SU-DHL-6 (cell line): ENCODE results near the gene MCM9.

Experiments
- CTCF ChIP-seq: fragments of 200-600 bp; sonication (generic); IDR thresholded peaks from one replicate; pipeline ENCODE4 v1.5.1; 2017; ENCODE audit warnings: antibody characterized with exemption, mild to moderate bottlenecking, low read length, moderate library complexity; ENCODE audit not compliant: insufficient read depth, poor library complexity, severe bottlenecking
- EZH2phosphoT487 ChIP-seq: fragments of 200-600 bp; sonication (generic), shearing (Covaris generic); conservative IDR thresholded peaks from 2 replicates; pipeline ENCODE4 v1.6.1; 2018; ENCODE audit warnings: mild to moderate bottlenecking, antibody characterized with exemption, low read length, moderate library complexity, mixed read lengths

GRCh38 chr6:118959903-118960302, 24.9 kb upstream of the MCM9 start:
- TF ChIP-seq CTCF (no peak), EZH2phosphoT487 (no peak)
